Heart left ventricle (tissue), 16 donors: ENCODE data around the gene TTLL5. TPM values are rescaled to one million over a fixed set of nuclear protein-coding genes. Genes with fewer than 3 reads are reported as not detected.

Source experiments
- ATAC-seq, 4 donors: fragments of 200-7000 bp; cut with Tn5 transposase; one replicate each; pipeline ENCODE4 v1.9.1; 2020 to 2022; ENCODE audit warnings: moderate library complexity in 4 of 4, mild to moderate bottlenecking in 3 of 4, moderate number of reproducible peaks in 1 of 4
- DNase-seq, 5 donors: peaks; one replicate each; pipeline ENCODE4 v3.0.0-alpha.2; 2020
- H3K27ac ChIP-seq, 12 donors: fragments of 200-600 bp; sonication (generic) in 4 of 12; one replicate each; pipeline versions ENCODE4 v1.5.0 to v1.8.0; 2016 to 2022; ENCODE audit warnings: mild to moderate bottlenecking in 2 of 12
- H3K27me3 ChIP-seq, 9 donors: fragments of 200-600 bp; sonication (generic) in 2 of 9; one replicate each; pipeline versions ENCODE4 v1.5.1 to v1.8.0; 2016 to 2022; ENCODE audit warnings: mild to moderate bottlenecking in 3 of 9
- H3K36me3 ChIP-seq, 9 donors: fragments of 200-600 bp; sonication (generic) in 2 of 9; one replicate each; pipeline versions ENCODE4 v1.5.0 to v1.8.0; 2018 to 2022; ENCODE audit warnings: mild to moderate bottlenecking in 2 of 9
- H3K4me1 ChIP-seq, 12 donors: fragments of 200-600 bp; sonication (generic) in 4 of 12; one replicate each; pipeline versions ENCODE4 v1.5.0 to v1.8.0; 2016 to 2022; ENCODE audit warnings: mild to moderate bottlenecking in 3 of 12
- H3K4me3 ChIP-seq, 12 donors: fragments of 200-600 bp; sonication (generic) in 4 of 12; one replicate each; pipeline versions ENCODE4 v1.5.0 to v1.8.0; 2017 to 2022; ENCODE audit warnings: mild to moderate bottlenecking in 9 of 12, moderate library complexity in 4 of 12
- H3K9me3 ChIP-seq, 12 donors: fragments of 200-600 bp; sonication (generic) in 4 of 12; one replicate each; pipeline versions ENCODE4 v1.5.0 to v1.8.0; 2016 to 2022; ENCODE audit warnings: mild to moderate bottlenecking in 1 of 12
- CTCF ChIP-seq, 12 donors: fragments of 200-600 bp; sonication (generic) in 4 of 12; IDR thresholded peaks; one replicate each; pipeline versions ENCODE4 v1.5.0 to v1.8.0; 2018 to 2022; ENCODE audit warnings: antibody characterized with exemption in 12 of 12, mild to moderate bottlenecking in 5 of 12
- POLR2A ChIP-seq, 2 donors: fragments of 450-650 bp; IDR thresholded peaks; one replicate each; pipeline ENCODE4 v1.6.1; 2017; ENCODE audit warnings: antibody characterized with exemption in 2 of 2, mild to moderate bottlenecking in 2 of 2, moderate library complexity in 2 of 2
- WGBS, 4 donors: extraction: QIAGEN DNeasy Blood & Tissue Kit in 2 of 4; methylation state at CpG; one replicate each; pipeline versions ENCODE4 v1.1.5 to v1.1.7; 2013 to 2018; 5-methylcytosine and 5-hydroxymethylcytosine counted together
- intact Hi-C, 10 donors: fragments of 100-400 bp; cut with DNase I; formaldehyde crosslinking; loops; one replicate each; pipeline versions ENCODE4 v1.11.1 to v1.14.2; 2022
- polyA plus RNA-seq, 2 donors: library from polyadenylated mRNA; stranded (reverse); fragments of 200-250 nt; gene quantifications; one replicate each; pipeline ENCODE4 v1.2.3, GENCODE V29; 2013
- total RNA-seq, 9 donors: library from RNA; depleted of rRNA in 2 of 9; stranded (reverse); fragments of >200 nt in 2 of 9; fragmentation: NEBNext Ultra II Directional in 3 of 9; extraction: Animal tissue kit (Norgen Biotek cat#: 25700) in 3 of 9; gene quantifications; one replicate each; pipeline versions ENCODE4 v1.1.0 to v1.2.4, GENCODE V29; 2016 to 2023
- donor health status: ischemic (EF 13 %, LVEDD 7.1; RV severe dilation, severe dysfunction).
- donor health status: healthy with polysubstance abuse.
- donor health status: DM: no; HTN: yes; CAD: no.
- donor health status: DM: no; HTN: no; CAD: no.
- donor health status: ischemic (EF 25% LVEDD 6.9; RV normal size, moderate dysfunction).
- donor health status: ischemic (EF 25% LVEDD 5.7; RV mildly dilated, moderate dysfunction).
- donor health status: healthy.
- donor health status: DM: yes; HTN: yes; CAD: no.
- donor health status: ischemic (EF 35%, LVEDD 5.7; RV mildly dilated, moderate dysfunction).
- donor health status: nonischemic (EF 11% LVEDD 7.7; RV severe dilation, severe dysfunction).
- donor health status: DM: yes; HTN: yes; CAD: no.
- donor health status: PGD.
- donor health status: ischemic (EF 29% LVEDD 5.4; RV normal size, mild dysfunction).
- donor health status: nonischemic (EF 23%, LVEDD 6.1; RV moderate dilation, normal function).

TTLL5 gene
- total and polyA plus RNA-seq, 11 donors, result 6.2 to 24.6 (median 15.8) TPM

GRCh38 chr14:75647640-75648039, 13.4 kb upstream of the TTLL5 start:
- ATAC-seq, result peak; percentile 28 to 73 (median 63)
- TF ChIP-seq POLR2A (IDR thresholded peaks at IDR 0.05) (no peak), CTCF (IDR thresholded peaks at IDR 0.05) (no peak)
- Histone ChIP-seq H3K4me1 (peaks cover 0 to 19% (median 7%) of the 10 kb centered on the region in 12 donors), H3K9me3 (no peaks in the 10 kb centered on the region), H3K4me3 (no peak overlapping the region), H3K27ac (peak overlapping the region in 11 of 12 donors; percentile 5 to 79 (median 60)), H3K36me3 (peaks cover 0 to 67% (median 35%) of the 10 kb centered on the region in 9 donors), H3K27me3 (no peaks in the 10 kb centered on the region)
- 51 to 57% (median 55%) methylated on average over 3 of the region's 3 CpGs for WGBS, 4 donors
- DNase-seq, result peak in 2 of 5 donors; percentile 31 to 63
- intact Hi-C loops, result no loop called here

GRCh38 chr14:75648066-75648838, 12.8 kb upstream of the TTLL5 start:
- Histone ChIP-seq H3K4me3 (no peak overlapping the region), H3K36me3 (peaks cover 0 to 67% (median 37%) of the 10 kb centered on the region in 9 donors), H3K9me3 (no peaks in the 10 kb centered on the region), H3K27me3 (no peaks in the 10 kb centered on the region), H3K4me1 (peaks cover 0 to 19% (median 7%) of the 10 kb centered on the region in 12 donors), H3K27ac (peak overlapping the region in 11 of 12 donors; percentile 6 to 79 (median 60))
- TF ChIP-seq POLR2A (IDR thresholded peaks at IDR 0.05) (no peak), CTCF (IDR thresholded peaks at IDR 0.05) (no peak)
- peak in 4 of 5 donors; percentile 42 to 67 (median 56) for DNase-seq
- 32 to 51% (median 44%) methylated on average over 6 to 9 of the region's 9 CpGs for WGBS, 4 donors
- intact Hi-C loops, result no loop called here
- peak; percentile 91 to 95 (median 92) for ATAC-seq

- TF ChIP-seq POLR2A (IDR thresholded peaks at IDR 0.05), result no peak
- TF ChIP-seq CTCF (IDR thresholded peaks at IDR 0.05), result no peak
- ATAC-seq, result no peak
- Histone ChIP-seq H3K4me1 (peaks cover 0 to 19% (median 7%) of the 10 kb centered on the region in 12 donors), H3K27me3 (no peaks in the 10 kb centered on the region), H3K27ac (peak overlapping the region in 3 of 12 donors; percentile 60 to 74 (median 68)), H3K36me3 (peaks cover 0 to 64% (median 44%) of the 10 kb centered on the region in 9 donors), H3K4me3 (no peak overlapping the region), H3K9me3 (no peaks in the 10 kb centered on the region)
- 97 to 100% (median 98%) methylated on average over 1 of the region's 1 CpG for WGBS, 4 donors
- no peak for DNase-seq
- intact Hi-C loops, result no loop called here
Measured at GRCh38 chr14:75649337-75649736, 11.7 kb upstream of the TTLL5 start.

GRCh38 chr14:75649773-75650172, 11.3 kb upstream of the TTLL5 start:
- TF ChIP-seq CTCF (IDR thresholded peaks at IDR 0.05), result no peak
- TF ChIP-seq POLR2A (IDR thresholded peaks at IDR 0.05), result no peak
- peaks cover 0 to 65% (median 48%) of the 10 kb centered on the region in 9 donors for H3K36me3 ChIP-seq
- intact Hi-C loops, result loop anchor here in 1 of 10 donors (10.0 kb wide), 1 partner anchor 345 kb away; no protein-coding TSS in a partner anchor
- ATAC-seq (no peak), DNase-seq (no peak)
- H3K27me3 ChIP-seq, result no peaks in the 10 kb centered on the region
- no peaks in the 10 kb centered on the region for H3K9me3 ChIP-seq
- peaks cover 0 to 19% (median 7%) of the 10 kb centered on the region in 12 donors for H3K4me1 ChIP-seq
- WGBS, 4 donors, result 93 to 97% (median 95%) methylated on average over 1 of the region's 1 CpG
- no peak overlapping the region for H3K27ac ChIP-seq
- H3K4me3 ChIP-seq, result no peak overlapping the region
